Calu3 (cell line): ENCODE data around the gene FSTL5. TPM values are rescaled to one million over a fixed set of nuclear protein-coding genes. Genes with fewer than 3 reads are reported as not detected.

Experiments used
- BruUV-seq: library from RNA; stranded (reverse); fragments of 400-500 nt; replicated peaks from 2 replicates; lab custom pipeline; 2021; lab: Mats Ljungman, UMichigan
- CTCF ChIA-PET: fragments of 300-600 bp; sonication (Branson Sonifier 250); formaldehyde crosslinking; loops from one replicate; lab custom pipeline; 2022; ENCODE audit warnings: antibody characterized with exemption; lab: Charles Lee
- DNase-seq: peaks from one replicate; pipeline ENCODE4 v3.0.0; 2022
- H3K27ac Mint-ChIP-seq: one replicate; pipeline ENCODE4 v1.8.0; 2022; ENCODE audit warnings: mixed read lengths; ENCODE audit not compliant: unreplicated experiment
- H3K27me3 Mint-ChIP-seq: one replicate; pipeline ENCODE4 v1.8.0; 2022; ENCODE audit warnings: mixed read lengths; ENCODE audit not compliant: unreplicated experiment
- H3K36me3 Mint-ChIP-seq: one replicate; pipeline ENCODE4 v1.8.0; 2022; ENCODE audit warnings: mild to moderate bottlenecking, moderate library complexity, mixed read lengths; ENCODE audit not compliant: insufficient read depth, unreplicated experiment
- H3K4me1 Mint-ChIP-seq: one replicate; pipeline ENCODE4 v1.8.0; 2022; ENCODE audit warnings: mild to moderate bottlenecking, low read depth, mixed read lengths; ENCODE audit not compliant: unreplicated experiment
- H3K4me3 Mint-ChIP-seq: one replicate; pipeline ENCODE4 v1.8.0; 2022; ENCODE audit warnings: mild to moderate bottlenecking, low read depth, moderate library complexity, mixed read lengths; ENCODE audit not compliant: unreplicated experiment
- H3K9me3 Mint-ChIP-seq: one replicate; pipeline ENCODE4 v1.8.0; 2022; ENCODE audit warnings: low read depth, mixed read lengths; ENCODE audit not compliant: unreplicated experiment
- intact Hi-C: fragments of 100-400 bp; cut with micrococcal nuclease; formaldehyde crosslinking; loops from one replicate; pipeline ENCODE4 v1.10.0; 2022; ENCODE audit not compliant: unreplicated experiment
- total RNA-seq: library from RNA; stranded (reverse); gene quantifications from 2 replicates; pipeline ENCODE4 v1.2.3, GENCODE V29; 2022
- TF ChIP-seq, protein P1 (sequence below): fragments of 200-600 bp; IDR thresholded peaks from one replicate; pipeline ENCODE4 v1.8.0; 2022; ENCODE audit warnings: antibody characterized with exemption; ENCODE audit not compliant: unreplicated experiment

Gene FSTL5
- total RNA-seq, 1 experiment from 2014 or later = not detected

DNA sequence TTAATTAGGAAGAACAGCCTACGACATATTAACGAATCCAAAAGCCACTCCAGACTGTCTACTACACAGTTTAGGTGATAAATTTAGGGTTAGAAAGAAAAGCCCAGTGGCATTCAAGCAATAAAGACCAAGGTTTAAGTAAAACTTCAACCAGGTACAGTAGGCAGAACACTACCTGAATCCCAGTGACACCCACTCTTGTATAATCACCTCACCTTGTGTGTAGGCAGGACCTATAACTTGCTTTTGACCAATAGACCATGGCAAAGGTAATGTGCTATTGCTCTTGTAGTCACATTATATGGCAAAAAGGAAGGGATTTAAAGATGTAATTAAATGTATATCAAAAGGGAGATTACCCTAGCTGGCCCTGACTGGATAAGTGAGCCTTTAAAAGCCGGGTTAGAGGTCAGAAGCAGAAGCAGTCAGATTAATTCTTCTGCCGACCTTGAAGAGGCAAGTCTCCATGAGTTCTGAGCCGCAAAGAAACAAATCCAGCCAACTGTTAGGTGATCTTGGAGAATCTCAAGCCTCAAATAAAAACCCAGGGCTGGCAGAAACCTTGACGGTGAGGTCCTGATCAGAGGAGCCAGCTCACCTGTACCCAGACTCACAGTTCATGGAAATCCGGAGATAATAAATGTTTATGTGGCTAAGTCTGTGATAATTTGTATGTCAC, 8.8 kb downstream of the FSTL5 start:
- TF ChIP-seq, protein P1, sequence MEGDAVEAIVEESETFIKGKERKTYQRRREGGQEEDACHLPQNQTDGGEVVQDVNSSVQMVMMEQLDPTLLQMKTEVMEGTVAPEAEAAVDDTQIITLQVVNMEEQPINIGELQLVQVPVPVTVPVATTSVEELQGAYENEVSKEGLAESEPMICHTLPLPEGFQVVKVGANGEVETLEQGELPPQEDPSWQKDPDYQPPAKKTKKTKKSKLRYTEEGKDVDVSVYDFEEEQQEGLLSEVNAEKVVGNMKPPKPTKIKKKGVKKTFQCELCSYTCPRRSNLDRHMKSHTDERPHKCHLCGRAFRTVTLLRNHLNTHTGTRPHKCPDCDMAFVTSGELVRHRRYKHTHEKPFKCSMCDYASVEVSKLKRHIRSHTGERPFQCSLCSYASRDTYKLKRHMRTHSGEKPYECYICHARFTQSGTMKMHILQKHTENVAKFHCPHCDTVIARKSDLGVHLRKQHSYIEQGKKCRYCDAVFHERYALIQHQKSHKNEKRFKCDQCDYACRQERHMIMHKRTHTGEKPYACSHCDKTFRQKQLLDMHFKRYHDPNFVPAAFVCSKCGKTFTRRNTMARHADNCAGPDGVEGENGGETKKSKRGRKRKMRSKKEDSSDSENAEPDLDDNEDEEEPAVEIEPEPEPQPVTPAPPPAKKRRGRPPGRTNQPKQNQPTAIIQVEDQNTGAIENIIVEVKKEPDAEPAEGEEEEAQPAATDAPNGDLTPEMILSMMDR = no peak
- no peak for DNase-seq
- no peaks in the 10 kb centered on the region for H3K27me3 Mint-ChIP-seq
- H3K36me3 Mint-ChIP-seq = no peaks in the 10 kb centered on the region
- H3K4me1 Mint-ChIP-seq = no peaks in the 10 kb centered on the region
- intact Hi-C loops = no loop called here
- H3K9me3 Mint-ChIP-seq = no peaks in the 10 kb centered on the region
- CTCF ChIA-PET = no interaction called here
- no peak overlapping the region for H3K27ac Mint-ChIP-seq
- no peak overlapping the region for H3K4me3 Mint-ChIP-seq
- BruUV-seq = no TSS peak

DNA sequence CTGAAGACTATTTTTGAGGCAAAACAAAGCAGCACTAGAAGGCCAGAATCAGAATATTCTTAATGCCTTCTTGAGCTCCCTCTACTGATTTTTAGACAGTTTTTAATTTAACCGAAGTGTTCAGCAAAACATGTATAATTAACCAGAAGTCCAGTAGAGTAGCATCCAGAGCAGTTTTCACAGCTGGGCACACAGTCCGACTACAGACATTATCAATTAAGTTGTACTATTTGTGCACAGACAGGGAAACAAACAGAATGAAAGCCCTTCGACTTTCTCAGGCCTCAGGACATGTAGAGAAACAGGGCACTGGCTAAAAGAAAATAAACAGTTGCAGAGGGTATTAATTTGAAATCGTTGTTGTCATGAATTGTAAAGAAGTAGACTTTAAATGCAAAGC, 11.9 kb downstream of the FSTL5 start:
- TF ChIP-seq, protein P1 = no peak
- no peak for DNase-seq
- CTCF ChIA-PET = interaction anchor here (0.6 kb wide), 1 partner anchor 768 kb away, joined by 3 read pairs; no protein-coding TSS in a partner anchor
- no TSS peak for BruUV-seq
- H3K4me1 Mint-ChIP-seq = no peaks in the 10 kb centered on the region
- no peaks in the 10 kb centered on the region for H3K9me3 Mint-ChIP-seq
- no peaks in the 10 kb centered on the region for H3K36me3 Mint-ChIP-seq
- no peak overlapping the region for H3K4me3 Mint-ChIP-seq
- intact Hi-C loops = no loop called here
- no peak overlapping the region for H3K27ac Mint-ChIP-seq
- H3K27me3 Mint-ChIP-seq = no peaks in the 10 kb centered on the region

DNA sequence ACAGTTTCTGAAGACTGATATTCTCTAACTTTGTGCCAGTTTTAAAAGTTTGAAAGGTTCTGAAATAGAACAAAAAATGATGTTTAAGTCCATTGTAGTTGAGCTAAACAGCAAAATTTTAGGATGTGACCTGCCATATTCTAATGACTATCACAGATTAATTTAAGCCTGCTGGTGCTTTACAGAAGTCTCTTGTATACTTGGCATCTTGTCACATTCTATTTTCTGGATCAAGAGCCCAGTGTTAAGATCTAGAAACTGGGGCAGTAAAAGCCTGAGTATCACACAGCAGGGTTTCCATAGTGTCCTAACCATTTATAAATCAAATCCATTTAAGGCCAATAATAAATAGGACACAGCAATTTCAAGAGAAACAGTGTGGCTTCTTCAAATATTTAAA, 12.4 kb downstream of the FSTL5 start:
- Mint-ChIP-seq H3K27me3 (no peaks in the 10 kb centered on the region), H3K9me3 (no peaks in the 10 kb centered on the region), H3K4me3 (no peak overlapping the region), H3K4me1 (no peaks in the 10 kb centered on the region), H3K27ac (no peak overlapping the region), H3K36me3 (no peaks in the 10 kb centered on the region)
- TF ChIP-seq, protein P1 = no peak
- CTCF ChIA-PET = interaction anchor here (0.6 kb wide), 1 partner anchor 768 kb away, joined by 3 read pairs; no protein-coding TSS in a partner anchor
- no peak for DNase-seq
- BruUV-seq = no TSS peak
- intact Hi-C loops = no loop called here

DNA sequence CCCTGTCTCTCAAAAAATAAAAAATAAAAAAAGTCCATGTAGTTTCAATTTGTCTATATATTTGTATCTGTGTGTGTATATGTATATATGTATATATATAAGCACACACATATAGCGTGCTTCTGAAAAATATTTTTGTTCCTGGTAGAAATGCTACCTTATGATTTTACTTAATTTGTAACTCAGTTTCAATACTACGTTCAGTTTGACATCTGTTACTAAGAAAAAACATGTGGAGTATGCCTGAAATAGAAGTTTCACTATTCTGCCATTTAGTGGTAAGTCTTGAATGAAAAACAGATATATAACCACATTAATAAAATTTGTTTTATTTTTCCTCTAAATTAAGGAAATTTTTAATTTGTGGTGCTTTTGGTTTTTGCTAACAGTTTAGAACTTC, 14.2 kb downstream of the FSTL5 start:
- no peak overlapping the region for H3K4me3 Mint-ChIP-seq
- no peaks in the 10 kb centered on the region for H3K9me3 Mint-ChIP-seq
- H3K27me3 Mint-ChIP-seq = no peaks in the 10 kb centered on the region
- TF ChIP-seq, protein P1 = no peak
- DNase-seq = no peak
- no peaks in the 10 kb centered on the region for H3K4me1 Mint-ChIP-seq
- intact Hi-C loops = no loop called here
- no peak overlapping the region for H3K27ac Mint-ChIP-seq
- H3K36me3 Mint-ChIP-seq = no peaks in the 10 kb centered on the region
- no TSS peak for BruUV-seq
- CTCF ChIA-PET = no interaction called here
